ENCODE results near the gene RNF43. TPM values are rescaled to one million over a fixed set of nuclear protein-coding genes. Genes with fewer than 3 reads are reported as not detected.

The RNF43 gene
- total RNA-seq, 1 experiment from 2014 or later, result 0.42 TPM

DNA sequence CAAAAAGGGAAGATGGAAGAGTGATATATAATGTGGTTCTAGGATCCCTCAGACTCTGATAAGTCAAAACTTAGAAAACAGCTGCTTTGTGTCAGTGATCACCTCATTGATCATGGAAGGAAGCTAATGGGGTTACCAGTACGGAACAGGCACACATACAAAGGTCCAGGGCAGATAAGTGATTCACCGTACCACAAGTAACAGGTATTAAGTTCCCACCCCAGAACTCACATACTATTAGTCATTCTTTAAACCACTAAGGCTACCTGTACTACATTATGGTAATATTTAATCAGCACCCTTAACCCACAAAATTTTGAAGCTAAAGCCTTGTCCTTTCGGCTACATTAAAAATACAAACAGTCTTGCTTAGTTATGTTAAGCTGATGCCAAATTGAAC, 17.4 kb downstream of the RNF43 start:
- Histone ChIP-seq H3K4me2 (ENCODE audit: insufficient read depth, insufficient read length, low read length) (no peak overlapping the region), H3K9me3 (ENCODE audit: control insufficient read depth, low read depth, low read length) (no peaks in the 10 kb centered on the region), H4K8ac (replicated peaks; ENCODE audit: insufficient read length, low read depth, low read length) (no peak overlapping the region), H4K91ac (ENCODE audit: insufficient read length, low read depth, low read length) (no peak overlapping the region), H3K14ac (ENCODE audit: insufficient read depth, low read length) (no peak overlapping the region), H3K9ac (ENCODE audit: extremely low read depth, insufficient read length, low read length) (no peak overlapping the region), H3T11ph (ENCODE audit: low read length) (no peak overlapping the region), H4K20me1 (ENCODE audit: control insufficient read depth, insufficient read depth, insufficient read length) (no peaks in the 10 kb centered on the region), H2BK15ac (ENCODE audit: low read depth, low read length) (no peak overlapping the region), H2AK5ac (ENCODE audit: insufficient read length, low read length) (no peak overlapping the region), H3K27ac (ENCODE audit: insufficient read length, low read depth, low read length) (no peak overlapping the region), H3K4me1 (ENCODE audit: insufficient read depth, low read length) (peaks cover 9% of the 10 kb centered on the region; the same call in 1 of the 2 replicates), H2AFZ (ENCODE audit: low read length) (no peak overlapping the region), H3K79me2 (ENCODE audit: insufficient read depth, low read length) (no peaks in the 10 kb centered on the region), H3K4ac (ENCODE audit: low read depth, low read length) (no peak overlapping the region), H3K27me3 (ENCODE audit: insufficient read depth, low read length) (peaks cover 43% of the 10 kb centered on the region), H3K18ac (ENCODE audit: insufficient read length, low read depth, low read length) (no peak overlapping the region), H4K5ac (ENCODE audit: insufficient read length, low read depth, low read length) (no peak overlapping the region), H2BK5ac (ENCODE audit: insufficient read length, low read length) (no peak overlapping the region), H3K56ac (ENCODE audit: insufficient read length, low read depth, low read length) (no peak overlapping the region), H2BK20ac (ENCODE audit: low read depth, low read length, poor library complexity, severe bottlenecking) (no peak overlapping the region), H3K23me2 (ENCODE audit: insufficient read length, low read depth, low read length, poor library complexity, severe bottlenecking) (no peaks in the 10 kb centered on the region), H3K23ac (ENCODE audit: insufficient read length, low read depth, low read length) (no peak overlapping the region), H2BK120ac (ENCODE audit: low read depth, low read length, poor library complexity, severe bottlenecking) (no peak overlapping the region), H2BK12ac (ENCODE audit: insufficient read length, low read depth, low read length) (no peak overlapping the region), H3K79me1 (ENCODE audit: insufficient read depth, low read depth, low read length, poor library complexity, severe bottlenecking) (no peaks in the 10 kb centered on the region)
- Mint-ChIP-seq H3K27ac (no peak overlapping the region), H3K36me3 (ENCODE audit: insufficient read depth in 1 of 3, low read depth in 3 of 3) (no peaks in the 10 kb centered on the region), H3K4me1 (peaks cover 39 to 40% of the 10 kb centered on the region in 2 experiments), H3K4me3 (no peak overlapping the region), H3K9me3 (no peaks in the 10 kb centered on the region), H3K27me3 (ENCODE audit: low read depth) (peaks cover 98% of the 10 kb centered on the region)
- no peak for DNase-seq
- TF ChIP-seq, protein P1, sequence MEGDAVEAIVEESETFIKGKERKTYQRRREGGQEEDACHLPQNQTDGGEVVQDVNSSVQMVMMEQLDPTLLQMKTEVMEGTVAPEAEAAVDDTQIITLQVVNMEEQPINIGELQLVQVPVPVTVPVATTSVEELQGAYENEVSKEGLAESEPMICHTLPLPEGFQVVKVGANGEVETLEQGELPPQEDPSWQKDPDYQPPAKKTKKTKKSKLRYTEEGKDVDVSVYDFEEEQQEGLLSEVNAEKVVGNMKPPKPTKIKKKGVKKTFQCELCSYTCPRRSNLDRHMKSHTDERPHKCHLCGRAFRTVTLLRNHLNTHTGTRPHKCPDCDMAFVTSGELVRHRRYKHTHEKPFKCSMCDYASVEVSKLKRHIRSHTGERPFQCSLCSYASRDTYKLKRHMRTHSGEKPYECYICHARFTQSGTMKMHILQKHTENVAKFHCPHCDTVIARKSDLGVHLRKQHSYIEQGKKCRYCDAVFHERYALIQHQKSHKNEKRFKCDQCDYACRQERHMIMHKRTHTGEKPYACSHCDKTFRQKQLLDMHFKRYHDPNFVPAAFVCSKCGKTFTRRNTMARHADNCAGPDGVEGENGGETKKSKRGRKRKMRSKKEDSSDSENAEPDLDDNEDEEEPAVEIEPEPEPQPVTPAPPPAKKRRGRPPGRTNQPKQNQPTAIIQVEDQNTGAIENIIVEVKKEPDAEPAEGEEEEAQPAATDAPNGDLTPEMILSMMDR (conservative IDR thresholded peaks at IDR 0.05), result no peak
- WGBS (ENCODE audit: extremely low coverage, insufficient read length, low lambda C conversion rate), result no CpG with 5 or more reads among the region's 3 CpGs
